AML-193 (cell line): ENCODE results near the gene ARID4A.
"Not testable (repeated sequence)": the region's sequence is repeated elsewhere in the genome, so short reads cannot be mapped to it uniquely, and the experiment has no call there.

Experiments used
- DNase-seq, 2 experiments: peaks; one replicate each; lab custom pipeline; 2025; lab: John Stamatoyannopoulos, UW

The ARID4A gene, protein sequence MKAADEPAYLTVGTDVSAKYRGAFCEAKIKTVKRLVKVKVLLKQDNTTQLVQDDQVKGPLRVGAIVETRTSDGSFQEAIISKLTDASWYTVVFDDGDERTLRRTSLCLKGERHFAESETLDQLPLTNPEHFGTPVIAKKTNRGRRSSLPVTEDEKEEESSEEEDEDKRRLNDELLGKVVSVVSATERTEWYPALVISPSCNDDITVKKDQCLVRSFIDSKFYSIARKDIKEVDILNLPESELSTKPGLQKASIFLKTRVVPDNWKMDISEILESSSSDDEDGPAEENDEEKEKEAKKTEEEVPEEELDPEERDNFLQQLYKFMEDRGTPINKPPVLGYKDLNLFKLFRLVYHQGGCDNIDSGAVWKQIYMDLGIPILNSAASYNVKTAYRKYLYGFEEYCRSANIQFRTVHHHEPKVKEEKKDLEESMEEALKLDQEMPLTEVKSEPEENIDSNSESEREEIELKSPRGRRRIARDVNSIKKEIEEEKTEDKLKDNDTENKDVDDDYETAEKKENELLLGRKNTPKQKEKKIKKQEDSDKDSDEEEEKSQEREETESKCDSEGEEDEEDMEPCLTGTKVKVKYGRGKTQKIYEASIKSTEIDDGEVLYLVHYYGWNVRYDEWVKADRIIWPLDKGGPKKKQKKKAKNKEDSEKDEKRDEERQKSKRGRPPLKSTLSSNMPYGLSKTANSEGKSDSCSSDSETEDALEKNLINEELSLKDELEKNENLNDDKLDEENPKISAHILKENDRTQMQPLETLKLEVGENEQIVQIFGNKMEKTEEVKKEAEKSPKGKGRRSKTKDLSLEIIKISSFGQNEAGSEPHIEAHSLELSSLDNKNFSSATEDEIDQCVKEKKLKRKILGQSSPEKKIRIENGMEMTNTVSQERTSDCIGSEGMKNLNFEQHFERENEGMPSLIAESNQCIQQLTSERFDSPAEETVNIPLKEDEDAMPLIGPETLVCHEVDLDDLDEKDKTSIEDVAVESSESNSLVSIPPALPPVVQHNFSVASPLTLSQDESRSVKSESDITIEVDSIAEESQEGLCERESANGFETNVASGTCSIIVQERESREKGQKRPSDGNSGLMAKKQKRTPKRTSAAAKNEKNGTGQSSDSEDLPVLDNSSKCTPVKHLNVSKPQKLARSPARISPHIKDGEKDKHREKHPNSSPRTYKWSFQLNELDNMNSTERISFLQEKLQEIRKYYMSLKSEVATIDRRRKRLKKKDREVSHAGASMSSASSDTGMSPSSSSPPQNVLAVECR

DNA sequence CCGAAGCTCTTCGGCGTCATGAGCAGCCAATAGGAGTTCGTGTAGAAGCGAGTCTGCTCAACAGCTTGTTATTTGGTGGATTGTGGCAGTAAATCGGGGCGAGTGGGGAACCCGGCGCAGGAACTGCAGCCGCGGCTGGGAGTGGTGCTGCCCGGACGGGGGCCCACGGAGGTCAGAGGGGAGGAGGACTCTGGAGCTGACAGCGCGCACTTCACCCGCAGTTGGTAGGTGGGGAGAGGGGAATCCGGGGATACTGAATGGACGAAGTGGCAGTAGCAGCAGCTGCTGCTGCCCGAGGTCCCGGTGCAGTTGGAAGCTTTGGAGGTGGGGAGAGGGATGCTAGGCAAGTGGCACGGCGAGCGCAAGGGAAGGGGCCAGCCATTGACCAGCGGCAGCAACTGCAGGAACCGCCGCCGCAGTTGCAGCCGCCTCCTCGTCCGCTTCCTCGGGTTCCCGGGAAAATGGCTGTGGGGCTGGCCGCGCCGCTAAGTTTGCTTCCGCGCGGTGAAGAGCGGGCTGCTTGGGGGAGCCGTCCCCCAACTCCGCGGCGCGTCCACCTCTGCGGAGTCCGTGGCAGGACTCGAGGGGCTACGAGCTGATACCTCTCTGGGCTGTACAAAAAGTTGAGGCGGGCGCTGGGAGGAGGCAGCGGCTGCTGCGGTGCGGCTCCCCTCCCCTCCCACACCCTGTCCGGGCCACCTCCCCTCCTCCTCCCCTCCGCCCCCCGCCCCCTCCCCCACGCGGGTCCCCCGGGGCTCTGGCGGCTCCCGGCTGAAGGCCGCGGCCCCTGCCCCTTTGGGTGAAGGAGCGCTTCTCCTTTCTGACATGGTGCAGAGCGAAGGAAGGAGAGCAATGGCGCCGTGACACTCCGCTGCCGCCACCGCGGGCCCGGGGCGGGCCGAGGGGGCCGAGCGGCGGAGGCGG, at the start of gene ARID4A:
Gene ARID4A, plus strand, starts transcription at position 79 of the 924 bp plus-strand sequence. CDS start 1,300 bp downstream, outside the sequence.
- no peak for DNase-seq

DNA sequence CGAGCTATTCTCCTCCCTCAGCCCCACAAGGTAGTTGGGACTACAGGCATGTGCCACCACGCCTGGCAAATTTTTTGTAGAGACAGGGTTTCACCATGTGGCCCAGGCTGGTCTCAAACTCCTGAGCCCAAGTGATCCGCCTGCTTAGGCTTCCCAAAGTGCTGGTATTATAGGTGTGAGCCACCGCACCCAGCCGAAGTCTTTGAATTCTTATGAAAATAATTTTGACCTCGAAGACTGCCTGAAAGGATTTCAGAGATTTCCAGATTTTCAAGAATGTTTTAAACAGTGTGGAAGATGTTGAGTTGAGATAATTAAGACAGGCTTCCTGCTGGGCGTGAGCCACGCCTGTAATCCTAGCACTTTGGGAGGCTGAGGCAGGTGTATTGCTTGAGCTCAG, 48.7 kb upstream of the ARID4A start:
- DNase-seq = no peak

DNA sequence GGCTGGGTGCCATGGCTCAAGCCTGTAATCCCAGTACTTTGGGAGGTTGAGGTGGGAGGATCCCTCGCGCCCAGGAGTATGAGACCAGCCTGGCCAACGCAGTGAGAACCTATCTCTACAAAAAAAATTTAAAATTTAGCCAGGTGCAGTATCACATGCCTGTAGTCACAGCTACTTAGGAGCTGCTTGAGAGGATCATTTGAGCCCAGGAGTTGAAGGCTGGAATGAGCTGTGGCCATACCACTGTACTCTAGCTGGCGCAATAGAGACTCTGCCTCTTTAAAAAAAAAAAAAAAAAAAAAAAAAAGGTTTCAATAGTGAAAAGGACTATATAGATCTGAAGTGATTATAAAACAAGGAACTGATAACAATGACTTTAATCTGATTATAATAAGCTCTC, 40.2 kb upstream of the ARID4A start:
- no peak for DNase-seq

DNA sequence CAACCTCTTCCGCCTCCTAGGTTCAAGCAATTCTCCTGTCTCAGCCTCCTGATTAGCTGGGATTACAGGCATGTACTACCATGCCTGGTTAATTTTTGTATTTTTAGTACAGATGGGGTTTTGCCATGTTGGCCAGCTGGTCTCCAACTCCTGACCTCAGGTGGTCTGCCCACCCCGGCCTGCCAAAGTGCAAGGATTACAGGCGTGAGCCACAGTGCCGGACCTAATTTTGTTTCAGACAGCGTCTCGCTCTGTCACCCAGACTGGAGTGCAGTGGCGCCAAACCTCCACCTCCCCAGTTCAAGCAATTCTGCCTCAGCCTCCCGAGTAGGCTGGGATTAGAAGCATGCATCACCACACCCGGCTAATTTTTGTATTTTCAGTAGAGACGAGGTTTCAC, 36.4 kb upstream of the ARID4A start:
- DNase-seq = not testable (repeated sequence)

DNA sequence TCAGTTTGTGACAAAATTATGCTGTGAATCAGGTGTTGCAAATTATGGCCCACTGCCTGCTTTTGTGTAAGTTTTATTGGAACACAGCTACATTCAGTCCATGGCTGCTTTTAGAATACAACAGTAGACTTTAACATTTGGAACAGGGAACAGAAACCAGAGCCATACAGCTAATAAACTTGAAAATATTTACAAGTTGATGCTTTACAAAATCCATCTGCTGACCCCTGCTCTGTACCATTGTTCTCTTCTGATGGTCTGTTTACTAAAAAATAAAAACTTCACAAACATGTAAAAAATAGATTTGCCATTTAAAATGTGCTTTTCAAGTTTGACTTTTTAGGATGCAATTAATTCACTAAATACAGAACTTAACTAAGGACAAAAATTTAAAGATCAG, 33.0 kb upstream of the ARID4A start:
- no peak for DNase-seq

DNA sequence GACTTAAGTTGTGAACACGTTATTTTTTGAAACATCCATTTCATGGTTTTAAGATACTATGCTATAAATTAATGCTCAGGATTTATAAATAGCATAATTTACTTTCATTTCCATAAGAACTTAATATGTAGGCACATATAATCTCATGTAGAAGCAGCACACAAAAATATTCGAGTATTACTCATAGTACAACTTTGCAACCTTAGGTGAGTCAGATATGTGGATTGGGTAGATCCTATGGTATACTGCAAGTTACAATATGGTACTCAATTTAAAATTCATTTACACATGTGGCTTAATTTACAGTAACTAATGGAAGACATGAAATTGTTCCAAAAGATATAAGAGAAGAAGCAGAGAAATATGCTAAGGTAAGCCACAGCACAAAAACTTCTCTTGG, 27.7 kb upstream of the ARID4A start:
- DNase-seq = no peak

DNA sequence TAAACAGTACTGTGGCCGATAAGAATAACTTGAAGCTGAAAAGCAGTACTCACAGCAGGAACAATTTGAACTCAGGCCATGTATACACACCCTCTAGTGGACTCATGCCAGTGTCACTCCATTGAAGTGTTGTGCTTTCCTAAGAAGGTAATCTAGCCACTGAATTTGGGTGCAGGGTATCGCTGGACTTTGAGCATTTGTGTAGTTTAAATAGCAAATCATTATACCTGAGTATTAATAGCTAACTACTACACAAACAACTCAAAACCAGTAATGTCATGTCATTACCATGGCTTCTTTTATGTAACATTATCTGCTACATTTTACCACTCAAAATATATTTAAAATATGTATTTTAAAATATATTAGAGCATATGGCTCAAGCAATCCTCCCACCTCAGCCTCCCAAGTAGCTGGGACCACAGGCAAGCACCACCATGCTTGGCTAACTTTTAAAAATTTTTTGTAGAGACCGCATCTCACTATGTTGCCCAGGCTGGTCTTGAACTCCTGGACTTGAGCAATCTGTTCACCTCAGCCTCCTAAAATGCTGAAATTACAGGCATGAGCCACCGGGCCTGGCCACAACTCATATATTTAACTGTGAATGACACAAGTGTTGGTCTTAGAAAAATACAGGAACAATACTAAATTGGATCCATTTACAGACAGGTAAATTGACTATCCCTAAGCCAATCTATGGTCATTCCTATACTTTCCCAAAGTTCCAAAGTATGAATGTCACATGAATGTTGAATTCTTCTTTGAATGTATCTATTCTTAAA, 25.6 kb upstream of the ARID4A start:
- no peak for DNase-seq

DNA sequence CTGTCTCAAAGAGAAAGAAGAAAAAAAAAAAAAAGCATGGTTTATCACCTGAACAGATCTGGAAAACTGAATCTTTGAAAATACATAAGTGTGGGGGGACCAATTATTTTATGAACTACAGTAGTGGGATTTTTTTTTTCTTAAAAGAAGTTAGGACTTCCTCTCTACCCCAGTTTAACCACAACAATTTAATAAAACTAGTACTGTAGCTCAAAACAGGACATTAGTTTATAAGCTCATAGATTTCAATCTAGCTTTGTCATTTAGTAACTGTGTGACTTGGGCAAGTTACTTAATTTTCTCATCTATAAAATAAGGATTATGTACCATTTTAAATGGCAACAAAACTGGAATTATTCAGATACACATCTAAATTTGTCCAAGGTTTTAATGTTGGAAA, 23.5 kb upstream of the ARID4A start:
- no peak for DNase-seq

DNA sequence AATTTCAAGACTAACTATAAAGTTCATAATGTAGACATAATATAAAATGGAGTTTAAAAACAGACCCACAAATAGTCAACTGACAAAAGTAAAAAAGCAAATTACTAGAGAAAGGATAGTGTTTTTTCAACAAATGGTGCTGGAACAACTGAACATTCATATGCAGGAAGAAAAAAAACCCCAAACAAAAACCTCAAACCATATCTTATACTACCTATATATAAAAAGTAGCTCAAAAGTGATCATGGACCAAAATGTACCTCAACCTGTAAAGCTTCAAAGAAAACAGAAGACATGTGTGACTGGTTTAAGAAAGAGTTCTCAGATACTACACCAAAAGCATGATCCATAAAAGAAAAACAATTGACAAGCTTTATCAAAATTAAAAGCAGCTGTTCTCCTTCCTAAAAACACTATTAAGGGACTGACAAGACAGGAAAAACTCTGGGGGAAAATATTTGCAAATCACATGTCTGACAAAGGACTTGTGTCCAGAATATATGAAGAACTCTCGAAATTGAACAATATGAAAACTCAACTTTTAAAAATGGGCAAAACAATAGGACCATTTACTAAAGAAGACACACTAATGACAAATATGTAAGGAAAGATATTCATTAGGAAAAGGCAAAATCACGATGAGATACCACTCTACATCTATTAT, 22.7 kb upstream of the ARID4A start:
- DNase-seq = no peak

DNA sequence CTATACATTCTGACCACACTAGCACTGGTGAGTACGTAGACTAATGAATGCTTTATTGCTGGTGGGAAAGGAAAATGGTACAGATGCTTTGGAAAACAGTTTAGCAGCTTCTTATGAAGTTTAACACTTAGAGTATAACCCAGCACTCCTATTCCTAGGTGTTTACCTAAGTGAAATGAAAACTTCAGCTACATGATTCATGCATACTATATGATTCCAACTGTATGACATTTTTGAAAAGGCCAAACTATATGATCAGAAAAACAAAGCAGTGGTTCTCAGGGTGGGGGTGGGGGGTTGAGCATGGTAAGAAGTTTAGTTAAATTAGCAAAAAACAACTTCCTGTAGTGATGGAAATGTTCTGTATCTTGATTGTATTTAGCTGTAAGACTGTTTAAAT, 22.1 kb upstream of the ARID4A start:
- no peak for DNase-seq

DNA sequence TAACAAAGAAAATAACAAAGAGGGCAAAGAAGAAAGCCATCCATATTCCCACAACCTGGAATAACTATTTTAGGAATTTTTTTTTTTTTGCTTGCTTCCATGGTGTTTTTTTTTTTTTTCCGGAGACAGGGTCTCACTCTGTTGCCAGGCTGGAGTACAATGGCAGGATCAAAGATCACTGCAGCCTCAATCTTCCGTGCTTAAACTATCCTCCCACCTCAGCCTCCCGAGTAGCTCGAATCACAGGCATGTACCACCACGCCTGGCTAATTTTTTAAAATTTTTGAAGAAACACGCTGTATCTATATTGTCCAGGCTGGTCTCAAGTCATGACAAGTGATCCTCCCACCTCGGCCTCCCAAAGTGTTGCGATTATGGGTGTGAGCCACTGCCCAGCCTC, 20.2 kb upstream of the ARID4A start:
- no peak for DNase-seq

DNA sequence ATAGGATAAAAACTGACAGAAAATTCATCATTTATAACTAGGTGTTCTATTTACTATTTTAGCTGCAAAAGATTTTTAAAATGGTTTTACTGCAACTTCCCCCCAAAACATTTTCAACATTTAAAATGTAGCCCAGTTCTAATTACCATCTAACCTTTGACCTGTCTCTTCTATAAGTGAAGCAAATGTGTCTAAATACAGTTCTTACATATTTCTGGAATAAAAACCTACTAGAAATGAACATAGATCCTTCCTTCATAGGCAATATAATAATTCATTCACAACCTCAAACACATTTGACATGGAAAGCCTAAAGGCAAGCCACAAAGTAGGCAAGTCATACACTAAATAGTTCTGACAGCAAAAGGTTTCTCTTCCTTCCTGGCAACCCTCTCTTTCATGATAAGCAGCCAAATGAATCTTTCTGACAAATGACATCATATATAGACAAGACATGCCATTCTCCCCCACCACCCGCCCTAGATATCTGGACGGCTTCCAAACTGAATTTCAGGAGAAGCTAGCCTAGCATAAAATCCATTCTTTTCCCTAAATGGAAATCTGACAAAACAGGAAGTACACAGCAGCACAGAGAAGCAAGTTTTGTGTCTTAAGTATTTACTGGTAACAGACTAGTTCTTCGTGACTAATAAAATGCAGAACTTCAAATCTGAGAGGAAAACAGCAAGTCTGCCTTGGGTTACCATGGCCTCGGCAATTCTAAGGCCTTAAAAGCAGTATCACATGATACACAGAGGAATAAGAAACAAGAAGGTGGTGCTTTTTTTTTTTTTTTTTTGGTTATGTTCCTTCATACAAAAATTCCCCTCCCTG, 17.2 kb upstream of the ARID4A start:
- DNase-seq = no peak

DNA sequence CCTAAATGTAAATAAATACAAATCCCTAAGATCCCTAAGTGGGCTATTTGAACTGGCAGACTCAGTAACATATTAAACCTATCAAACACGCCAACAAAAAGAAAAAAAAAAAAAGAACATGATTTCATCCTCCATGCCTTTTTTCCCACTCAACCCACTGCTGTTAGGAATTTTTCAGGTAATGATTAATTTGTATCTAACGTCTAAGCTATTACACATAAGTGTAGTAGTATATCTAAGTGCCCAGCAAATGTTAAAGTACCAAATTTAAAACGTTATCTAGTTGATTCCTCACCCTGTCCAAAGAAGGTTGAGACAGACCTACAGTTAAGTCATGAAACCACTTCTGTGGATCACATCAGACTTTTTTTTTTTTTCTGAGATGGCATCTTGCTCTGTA, 16.4 kb upstream of the ARID4A start:
- DNase-seq = no peak

DNA sequence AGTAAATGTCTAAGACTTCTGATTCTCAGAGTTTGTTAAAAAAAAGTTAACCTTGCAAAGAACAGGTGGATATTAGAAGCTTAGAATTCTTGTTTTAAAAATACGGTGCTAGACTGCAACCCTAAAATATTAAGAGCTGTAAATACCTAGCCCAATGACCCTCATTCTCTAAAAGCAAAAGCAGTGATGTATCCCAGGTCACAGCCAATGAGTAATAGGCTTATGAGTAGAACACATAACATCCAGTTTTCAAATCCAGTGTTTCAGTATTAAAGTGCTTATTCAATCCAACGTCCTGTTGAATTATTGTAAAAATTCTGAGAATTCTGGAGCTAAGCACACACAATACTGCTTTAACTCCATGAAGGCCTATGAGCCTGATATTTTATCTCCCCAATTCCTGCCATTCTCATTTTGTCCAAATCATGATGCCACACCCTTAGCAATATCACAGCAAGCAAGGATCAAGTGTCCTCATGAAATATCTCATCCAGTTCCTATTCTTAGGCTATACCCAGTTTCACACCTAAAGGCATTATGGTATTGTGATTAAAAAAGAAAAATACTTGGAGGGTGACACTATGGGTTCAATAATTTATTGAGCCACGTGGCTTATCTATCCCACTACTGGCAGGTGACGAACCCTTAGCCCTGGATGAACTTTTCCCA, 15.3 kb upstream of the ARID4A start:
- no peak for DNase-seq

DNA sequence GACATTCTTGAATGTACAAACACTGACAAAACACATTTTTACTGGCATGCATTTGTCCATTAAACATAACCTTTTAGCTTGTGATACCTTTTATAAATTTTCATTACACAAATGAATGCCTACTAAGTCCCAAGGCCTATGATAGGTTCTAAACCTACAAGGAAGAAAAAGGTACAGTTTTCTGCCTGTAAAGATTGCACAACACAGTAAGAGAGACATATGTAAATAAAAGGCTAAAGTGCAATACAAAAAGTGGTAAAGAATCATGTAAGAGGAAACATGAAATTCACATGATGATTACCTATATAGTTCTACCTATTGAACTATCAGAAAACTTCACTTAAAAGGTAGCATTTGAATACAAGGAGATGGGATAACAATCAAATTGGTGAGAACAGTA, 14.6 kb upstream of the ARID4A start:
- no peak for DNase-seq

DNA sequence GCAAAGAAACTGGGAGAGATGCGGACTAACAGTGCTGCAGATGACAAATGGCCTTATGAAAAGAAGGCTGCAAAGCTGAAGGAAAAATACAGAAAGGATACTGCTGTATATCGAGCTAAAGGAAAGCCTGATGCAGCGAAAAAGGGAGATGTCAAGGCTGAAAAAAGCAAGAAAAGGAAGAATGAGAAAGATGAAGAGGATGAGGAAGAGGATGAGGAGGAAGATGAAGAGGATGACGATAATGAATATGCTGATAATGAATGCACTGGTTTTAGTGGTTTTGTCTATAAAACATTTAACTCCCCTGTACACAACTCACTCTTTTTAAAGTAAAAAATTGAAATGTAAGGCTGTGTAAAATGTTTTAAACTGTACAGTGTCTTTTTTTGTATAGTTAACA, 13.2 kb upstream of the ARID4A start:
- DNase-seq = no peak

DNA sequence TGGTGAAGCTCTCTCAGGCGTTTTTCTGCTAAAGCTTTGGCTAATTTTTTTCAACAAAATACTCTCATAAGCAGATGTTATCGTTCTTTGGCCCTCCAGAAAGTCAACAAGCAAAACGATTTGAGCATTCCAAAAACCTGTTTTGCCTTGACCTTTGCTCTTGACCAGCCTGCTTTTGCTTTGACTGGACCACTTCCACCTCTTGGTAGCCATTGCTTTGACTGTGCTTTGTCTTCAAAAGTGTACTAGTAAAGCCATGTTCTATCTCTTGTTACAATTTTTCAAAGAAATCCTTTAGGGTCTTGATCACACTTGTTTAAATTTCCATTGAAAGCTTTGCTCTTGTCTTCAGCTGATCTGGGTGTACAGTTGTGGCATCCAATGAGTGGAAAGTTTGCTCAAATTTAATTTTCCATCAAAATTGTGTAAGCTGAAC, 10.7 kb upstream of the ARID4A start:
- DNase-seq = no peak

DNA sequence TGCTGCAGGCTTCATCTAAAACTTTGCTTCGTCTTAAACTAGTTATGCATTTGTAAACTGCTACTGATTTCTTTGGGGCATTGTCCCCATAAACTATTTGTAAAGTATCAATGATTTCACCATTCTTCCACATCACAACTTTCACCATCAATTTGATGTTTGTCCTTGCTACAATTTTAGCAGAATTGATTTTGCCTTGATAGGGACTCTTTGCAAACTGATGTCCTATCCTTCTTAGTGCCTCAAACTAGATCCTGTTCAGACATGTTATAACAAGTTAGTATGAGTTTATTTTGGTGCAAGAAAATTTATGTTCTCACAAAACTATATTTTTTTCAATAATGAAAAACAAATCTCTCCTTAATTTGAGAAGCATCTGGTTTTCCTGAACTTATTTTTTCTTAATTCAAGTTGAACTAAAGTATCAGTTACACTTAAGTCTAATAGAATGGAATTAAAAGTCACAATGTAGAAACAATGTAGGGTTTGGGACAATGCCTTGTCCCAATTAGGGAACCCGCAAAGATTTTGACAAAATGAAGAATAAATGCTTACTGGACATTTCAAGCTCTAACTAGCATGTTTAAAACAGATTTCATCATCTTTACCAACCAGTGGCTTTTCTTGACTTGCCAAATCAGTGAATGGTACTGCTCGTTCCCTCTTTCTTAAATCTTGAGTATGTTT, 10.1 kb upstream of the ARID4A start:
- no peak for DNase-seq
